ENCODE results near the gene RAB13. TPM values are rescaled to one million over a fixed set of nuclear protein-coding genes. Genes with fewer than 3 reads are reported as not detected.

The RAB13 gene
- total and polyA plus RNA-seq, 2 of the 13 experiments (the other 11 are each of a cell fraction or from before 2014, with no cell fraction given): 15.9 to 24.7 TPM

DNA sequence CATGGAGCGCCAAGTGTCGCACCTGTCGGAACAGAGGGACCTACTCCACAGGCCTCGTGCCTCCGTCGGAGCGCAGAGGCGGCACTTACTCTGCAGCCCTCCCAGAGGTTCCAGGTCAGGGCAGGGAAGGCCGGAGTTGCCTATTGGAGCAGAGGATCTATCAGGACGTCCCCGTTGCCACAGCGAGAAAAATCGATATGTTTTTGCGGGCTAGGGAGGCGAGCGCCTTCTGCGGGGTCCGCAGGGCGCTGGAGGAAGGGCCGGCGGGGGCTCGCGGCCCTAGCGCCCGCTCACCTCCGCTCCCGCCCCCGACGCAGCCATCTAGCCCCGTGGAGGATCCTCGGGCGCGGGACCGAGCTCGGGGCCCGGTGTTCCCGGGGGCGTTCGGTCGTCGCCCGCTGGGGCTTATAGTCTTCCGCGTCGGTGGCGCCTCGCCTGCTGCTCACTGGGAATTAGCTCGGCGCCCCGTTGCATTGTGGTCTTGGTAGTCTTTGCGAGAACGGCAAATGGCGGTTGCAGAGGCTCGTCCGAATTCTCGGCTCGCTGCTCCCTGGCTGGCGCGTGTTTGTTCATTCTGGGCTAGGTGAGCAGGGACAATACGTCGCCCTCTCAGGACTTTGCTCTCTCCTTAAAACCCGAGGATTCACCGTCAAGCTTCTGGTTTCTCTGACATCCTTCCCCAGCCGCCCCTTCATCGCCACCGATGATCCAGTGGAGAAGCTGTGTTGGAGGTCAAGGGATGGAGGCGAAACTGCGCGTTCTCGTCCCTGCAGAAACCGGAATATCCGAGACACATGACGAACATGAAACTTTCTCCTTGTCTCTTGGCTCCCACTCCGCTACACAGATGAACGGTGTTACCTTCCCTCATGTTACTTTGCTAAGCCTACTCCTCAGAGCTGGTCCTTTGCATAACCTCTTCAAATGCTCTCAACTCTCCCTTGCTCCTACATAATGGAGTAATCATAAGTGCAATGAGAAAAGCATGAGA lies 8.6 kb downstream of the RAB13 start, which contains the start of gene JTB (continued):
- TF ChIP-seq, protein P1, sequence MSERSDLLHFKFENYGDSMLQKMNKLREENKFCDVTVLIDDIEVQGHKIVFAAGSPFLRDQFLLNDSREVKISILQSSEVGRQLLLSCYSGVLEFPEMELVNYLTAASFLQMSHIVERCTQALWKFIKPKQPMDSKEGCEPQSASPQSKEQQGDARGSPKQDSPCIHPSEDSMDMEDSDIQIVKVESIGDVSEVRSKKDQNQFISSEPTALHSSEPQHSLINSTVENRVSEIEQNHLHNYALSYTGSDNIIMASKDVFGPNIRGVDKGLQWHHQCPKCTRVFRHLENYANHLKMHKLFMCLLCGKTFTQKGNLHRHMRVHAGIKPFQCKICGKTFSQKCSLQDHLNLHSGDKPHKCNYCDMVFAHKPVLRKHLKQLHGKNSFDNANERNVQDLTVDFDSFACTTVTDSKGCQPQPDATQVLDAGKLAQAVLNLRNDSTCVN (CRISPR knock-in tag; IDR thresholded peaks at IDR 0.05; ENCODE audit: borderline replicate concordance): 0 out of 2 replicates have a peak, but pooled peaks have one; percentile 22
- TF ChIP-seq, protein P2, sequence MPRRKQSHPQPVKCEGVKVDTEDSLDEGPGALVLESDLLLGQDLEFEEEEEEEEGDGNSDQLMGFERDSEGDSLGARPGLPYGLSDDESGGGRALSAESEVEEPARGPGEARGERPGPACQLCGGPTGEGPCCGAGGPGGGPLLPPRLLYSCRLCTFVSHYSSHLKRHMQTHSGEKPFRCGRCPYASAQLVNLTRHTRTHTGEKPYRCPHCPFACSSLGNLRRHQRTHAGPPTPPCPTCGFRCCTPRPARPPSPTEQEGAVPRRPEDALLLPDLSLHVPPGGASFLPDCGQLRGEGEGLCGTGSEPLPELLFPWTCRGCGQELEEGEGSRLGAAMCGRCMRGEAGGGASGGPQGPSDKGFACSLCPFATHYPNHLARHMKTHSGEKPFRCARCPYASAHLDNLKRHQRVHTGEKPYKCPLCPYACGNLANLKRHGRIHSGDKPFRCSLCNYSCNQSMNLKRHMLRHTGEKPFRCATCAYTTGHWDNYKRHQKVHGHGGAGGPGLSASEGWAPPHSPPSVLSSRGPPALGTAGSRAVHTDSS (CRISPR knock-in tag; conservative IDR thresholded peaks at IDR 0.05): no peak
- TF ChIP-seq FLYWCH1 (CRISPR knock-in tag; IDR thresholded peaks at IDR 0.05) (no peak), REL (CRISPR knock-in tag; conservative IDR thresholded peaks at IDR 0.05) (no peak; the same call in none of the 2 replicates), MTA1 (CRISPR knock-in tag; IDR thresholded peaks at IDR 0.05; ENCODE audit: borderline replicate concordance) (peak; percentile 77; the same call in 1 of the 2 replicates), ZNF749 (CRISPR knock-in tag; IDR thresholded peaks at IDR 0.05; ENCODE audit: borderline replicate concordance) (peak; percentile 1; the same call in 1 of the 2 replicates), GATAD2A (CRISPR knock-in tag; IDR thresholded peaks at IDR 0.05) (0 out of 2 replicates have a peak, but pooled peaks have one; percentile 21), ZNF451 (CRISPR knock-in tag; IDR thresholded peaks at IDR 0.05) (peak; percentile 88), FOSL1 (CRISPR knock-in tag; IDR thresholded peaks at IDR 0.05; ENCODE audit: borderline replicate concordance) (no peak), TOE1 (CRISPR knock-in tag; IDR thresholded peaks at IDR 0.05) (peak; percentile 49; the same call in 1 of the 2 replicates), ZFP36 (IDR thresholded peaks at IDR 0.05; ENCODE audit: borderline replicate concordance, low read depth, low read length, partially characterized antibody) (no peak), PRPF4 (IDR thresholded peaks at IDR 0.05; ENCODE audit: low read depth, low read length, poor library complexity, severe bottlenecking) (no peak), FOXJ3 (CRISPR knock-in tag; IDR thresholded peaks at IDR 0.05; ENCODE audit: borderline replicate concordance) (no peak), ZZZ3 (CRISPR knock-in tag; IDR thresholded peaks at IDR 0.05; ENCODE audit: borderline replicate concordance) (no peak; the same call in 1 of the 2 replicates)
- TF ChIP-seq, protein P3, sequence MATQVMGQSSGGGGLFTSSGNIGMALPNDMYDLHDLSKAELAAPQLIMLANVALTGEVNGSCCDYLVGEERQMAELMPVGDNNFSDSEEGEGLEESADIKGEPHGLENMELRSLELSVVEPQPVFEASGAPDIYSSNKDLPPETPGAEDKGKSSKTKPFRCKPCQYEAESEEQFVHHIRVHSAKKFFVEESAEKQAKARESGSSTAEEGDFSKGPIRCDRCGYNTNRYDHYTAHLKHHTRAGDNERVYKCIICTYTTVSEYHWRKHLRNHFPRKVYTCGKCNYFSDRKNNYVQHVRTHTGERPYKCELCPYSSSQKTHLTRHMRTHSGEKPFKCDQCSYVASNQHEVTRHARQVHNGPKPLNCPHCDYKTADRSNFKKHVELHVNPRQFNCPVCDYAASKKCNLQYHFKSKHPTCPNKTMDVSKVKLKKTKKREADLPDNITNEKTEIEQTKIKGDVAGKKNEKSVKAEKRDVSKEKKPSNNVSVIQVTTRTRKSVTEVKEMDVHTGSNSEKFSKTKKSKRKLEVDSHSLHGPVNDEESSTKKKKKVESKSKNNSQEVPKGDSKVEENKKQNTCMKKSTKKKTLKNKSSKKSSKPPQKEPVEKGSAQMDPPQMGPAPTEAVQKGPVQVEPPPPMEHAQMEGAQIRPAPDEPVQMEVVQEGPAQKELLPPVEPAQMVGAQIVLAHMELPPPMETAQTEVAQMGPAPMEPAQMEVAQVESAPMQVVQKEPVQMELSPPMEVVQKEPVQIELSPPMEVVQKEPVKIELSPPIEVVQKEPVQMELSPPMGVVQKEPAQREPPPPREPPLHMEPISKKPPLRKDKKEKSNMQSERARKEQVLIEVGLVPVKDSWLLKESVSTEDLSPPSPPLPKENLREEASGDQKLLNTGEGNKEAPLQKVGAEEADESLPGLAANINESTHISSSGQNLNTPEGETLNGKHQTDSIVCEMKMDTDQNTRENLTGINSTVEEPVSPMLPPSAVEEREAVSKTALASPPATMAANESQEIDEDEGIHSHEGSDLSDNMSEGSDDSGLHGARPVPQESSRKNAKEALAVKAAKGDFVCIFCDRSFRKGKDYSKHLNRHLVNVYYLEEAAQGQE (IDR thresholded peaks at IDR 0.05; ENCODE audit: borderline replicate concordance in 1 of 2, low read depth in 1 of 2, low read length in 2 of 2): no peak; a peak in 1 of 4 replicates
- TF ChIP-seq, protein P4, sequence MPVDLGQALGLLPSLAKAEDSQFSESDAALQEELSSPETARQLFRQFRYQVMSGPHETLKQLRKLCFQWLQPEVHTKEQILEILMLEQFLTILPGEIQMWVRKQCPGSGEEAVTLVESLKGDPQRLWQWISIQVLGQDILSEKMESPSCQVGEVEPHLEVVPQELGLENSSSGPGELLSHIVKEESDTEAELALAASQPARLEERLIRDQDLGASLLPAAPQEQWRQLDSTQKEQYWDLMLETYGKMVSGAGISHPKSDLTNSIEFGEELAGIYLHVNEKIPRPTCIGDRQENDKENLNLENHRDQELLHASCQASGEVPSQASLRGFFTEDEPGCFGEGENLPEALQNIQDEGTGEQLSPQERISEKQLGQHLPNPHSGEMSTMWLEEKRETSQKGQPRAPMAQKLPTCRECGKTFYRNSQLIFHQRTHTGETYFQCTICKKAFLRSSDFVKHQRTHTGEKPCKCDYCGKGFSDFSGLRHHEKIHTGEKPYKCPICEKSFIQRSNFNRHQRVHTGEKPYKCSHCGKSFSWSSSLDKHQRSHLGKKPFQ (CRISPR knock-in tag; IDR thresholded peaks at IDR 0.05; ENCODE audit: insufficient replicate concordance): peak; percentile 52
- TF ChIP-seq, protein P5, sequence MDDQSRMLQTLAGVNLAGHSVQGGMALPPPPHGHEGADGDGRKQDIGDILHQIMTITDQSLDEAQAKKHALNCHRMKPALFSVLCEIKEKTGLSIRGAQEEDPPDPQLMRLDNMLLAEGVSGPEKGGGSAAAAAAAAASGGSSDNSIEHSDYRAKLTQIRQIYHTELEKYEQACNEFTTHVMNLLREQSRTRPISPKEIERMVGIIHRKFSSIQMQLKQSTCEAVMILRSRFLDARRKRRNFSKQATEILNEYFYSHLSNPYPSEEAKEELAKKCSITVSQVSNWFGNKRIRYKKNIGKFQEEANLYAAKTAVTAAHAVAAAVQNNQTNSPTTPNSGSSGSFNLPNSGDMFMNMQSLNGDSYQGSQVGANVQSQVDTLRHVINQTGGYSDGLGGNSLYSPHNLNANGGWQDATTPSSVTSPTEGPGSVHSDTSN (CRISPR knock-in tag; IDR thresholded peaks at IDR 0.05; ENCODE audit: borderline replicate concordance): no peak
